ENCODE results near the gene KIAA0513.

GRCh38 chr16:85052536-85052935, 24.9 kb downstream of the KIAA0513 start:
- TF ChIP-seq CTCF (conservative IDR thresholded peaks at IDR 0.05 in 1 of 2, IDR thresholded peaks at IDR 0.05 in 1 of 2; ENCODE audit: low read depth in 1 of 2, low read length in 2 of 2) (no peak), EZH2 (IDR thresholded peaks at IDR 0.05; ENCODE audit: low read length, missing control alignments) (no peak)

All from fibroblast of lung (primary cell).